Cardiac fibroblast (primary cell): Measurements from ENCODE around the gene SUPT20HL1.
"Not testable (repeated sequence)": the region's sequence is repeated elsewhere in the genome, so short reads cannot be mapped to it uniquely, and the experiment has no call there.

ENCODE experiments used
- DNase-seq, 2 donors: peaks; one replicate each; pipeline versions ENCODE4 v3.0.0 to v3.0.0-alpha.2; 2010; ENCODE audit warnings: low read depth in 2 of 2
- H3K4me3 ChIP-seq, 2 donors: replicated peaks in 1 of 2; 1 replicate in 1 of 2; 2 replicates in 1 of 2; pipeline ENCODE4 v1.5.1; 2011; ENCODE audit warnings: low read depth in 2 of 2, low read length in 2 of 2, mild to moderate bottlenecking in 2 of 2, moderate library complexity in 1 of 2
- TF ChIP-seq, protein P1 (sequence below): IDR thresholded peaks from one replicate; pipeline ENCODE4 v1.5.1; 2011; ENCODE audit warnings: low read depth, mild to moderate bottlenecking, low read length, inconsistent platforms

Gene SUPT20HL1

GRCh38 chrX:24375600-24376131, 15.2 kb downstream of the SUPT20HL1 start:
- TF ChIP-seq, protein P1, sequence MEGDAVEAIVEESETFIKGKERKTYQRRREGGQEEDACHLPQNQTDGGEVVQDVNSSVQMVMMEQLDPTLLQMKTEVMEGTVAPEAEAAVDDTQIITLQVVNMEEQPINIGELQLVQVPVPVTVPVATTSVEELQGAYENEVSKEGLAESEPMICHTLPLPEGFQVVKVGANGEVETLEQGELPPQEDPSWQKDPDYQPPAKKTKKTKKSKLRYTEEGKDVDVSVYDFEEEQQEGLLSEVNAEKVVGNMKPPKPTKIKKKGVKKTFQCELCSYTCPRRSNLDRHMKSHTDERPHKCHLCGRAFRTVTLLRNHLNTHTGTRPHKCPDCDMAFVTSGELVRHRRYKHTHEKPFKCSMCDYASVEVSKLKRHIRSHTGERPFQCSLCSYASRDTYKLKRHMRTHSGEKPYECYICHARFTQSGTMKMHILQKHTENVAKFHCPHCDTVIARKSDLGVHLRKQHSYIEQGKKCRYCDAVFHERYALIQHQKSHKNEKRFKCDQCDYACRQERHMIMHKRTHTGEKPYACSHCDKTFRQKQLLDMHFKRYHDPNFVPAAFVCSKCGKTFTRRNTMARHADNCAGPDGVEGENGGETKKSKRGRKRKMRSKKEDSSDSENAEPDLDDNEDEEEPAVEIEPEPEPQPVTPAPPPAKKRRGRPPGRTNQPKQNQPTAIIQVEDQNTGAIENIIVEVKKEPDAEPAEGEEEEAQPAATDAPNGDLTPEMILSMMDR = no peak
- no peak overlapping the region for H3K4me3 ChIP-seq
- DNase-seq = no peak

GRCh38 chrX:24376403-24376802, 16.0 kb downstream of the SUPT20HL1 start:
- TF ChIP-seq, protein P1 = no peak
- H3K4me3 ChIP-seq = no peak overlapping the region

GRCh38 chrX:24377195-24377594, 16.8 kb downstream of the SUPT20HL1 start:
- TF ChIP-seq, protein P1 = no peak
- no peak for DNase-seq
- H3K4me3 ChIP-seq = no peak overlapping the region

More at GRCh38 chrX:24376403-24376802, 16.0 kb downstream of the SUPT20HL1 start:
- no peak for DNase-seq

- TF ChIP-seq, protein P1 = no peak
- no peak overlapping the region for H3K4me3 ChIP-seq
- DNase-seq = no peak
These were observed 17.6 kb downstream of the SUPT20HL1 start for GRCh38 chrX:24377911-24378468.

GRCh38 chrX:24378706-24379105, 18.3 kb downstream of the SUPT20HL1 start:
- no peak overlapping the region for H3K4me3 ChIP-seq
- TF ChIP-seq, protein P1 = no peak
- DNase-seq = no peak

- DNase-seq = peak in 1 of 2 donors; percentile 29
- TF ChIP-seq, protein P1 = no peak
- H3K4me3 ChIP-seq = no peak overlapping the region
These were observed 20.1 kb downstream of the SUPT20HL1 start for GRCh38 chrX:24380262-24381187.

DNA sequence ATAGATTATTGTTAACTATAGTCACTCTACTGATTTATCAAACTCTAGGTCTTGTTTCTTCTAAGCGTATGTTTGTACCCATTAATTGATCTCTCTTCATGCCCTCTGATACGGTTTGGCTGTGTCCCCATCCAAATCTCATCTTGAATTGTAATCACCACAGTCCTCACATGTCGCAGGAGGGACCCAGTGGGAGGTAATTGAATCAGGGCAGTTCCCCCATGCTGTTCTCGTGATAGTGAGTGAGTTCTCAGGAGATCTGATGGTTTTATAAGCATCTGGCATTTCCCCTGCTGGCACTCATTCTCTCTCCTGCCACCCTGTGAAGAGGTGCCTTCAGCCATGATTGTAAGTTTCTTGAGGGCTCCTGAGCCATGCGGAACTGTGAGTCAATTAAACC, 21.9 kb downstream of the SUPT20HL1 start:
- not testable (repeated sequence) for H3K4me3 ChIP-seq, DNase-seq
